PC-3 (cell line): ENCODE data around the gene AUP1. TPM values are rescaled to one million over a fixed set of nuclear protein-coding genes. Genes with fewer than 3 reads are reported as not detected.

Experiments used
- ATAC-seq: fragments of 200-7000 bp; cut with Tn5 transposase; 2 replicates; pipeline ENCODE4 v1.9.1; 2020; ENCODE audit warnings: mild to moderate bottlenecking, moderate library complexity
- BruUV-seq: library from RNA; stranded (reverse); fragments of 400-500 nt; replicated peaks from 2 replicates; lab custom pipeline; 2021; lab: Mats Ljungman, UMichigan
- CTCF ChIA-PET: fragments of 300-600 bp; sonication (Branson Sonifier 250); formaldehyde crosslinking; loops from one replicate; lab custom pipeline; 2022; ENCODE audit warnings: antibody characterized with exemption; lab: Charles Lee
- POLR2A ChIA-PET: fragments of 300-600 bp; sonication (Branson Sonifier 250); formaldehyde crosslinking; loops from one replicate; lab custom pipeline; 2022; ENCODE audit warnings: antibody characterized with exemption; ENCODE audit not compliant: unreplicated experiment; lab: Charles Lee
- DNase-seq: peaks from one replicate; pipeline ENCODE4 v3.0.0-alpha.2; 2015
- H2AFZ ChIP-seq: fragments of 300-600 bp; sonication (generic); 2 replicates; pipeline ENCODE4 v1.6.0; 2016; ENCODE audit warnings: antibody characterized with exemption, low read length
- H3F3A ChIP-seq: fragments of 300-600 bp; sonication (generic); one replicate; pipeline ENCODE4 v1.6.0; 2017; ENCODE audit warnings: antibody characterized with exemption, low read length, control low read depth, mild to moderate bottlenecking; ENCODE audit not compliant: unreplicated experiment
- H3K27ac ChIP-seq: fragments of 300-600 bp; sonication (generic); 2 replicates; pipeline ENCODE4 v1.5.1; 2016; ENCODE audit warnings: mild to moderate bottlenecking, low read length
- H3K27me3 ChIP-seq: fragments of 300-600 bp; sonication (generic); 2 replicates; pipeline ENCODE4 v1.6.1; 2016; ENCODE audit warnings: low read length, mixed read lengths
- H3K36me3 ChIP-seq: fragments of 300-600 bp; sonication (generic); 2 replicates; pipeline ENCODE4 v1.6.1; 2016; ENCODE audit warnings: low read depth, mixed run types, low read length, mixed read lengths
- H3K4me1 ChIP-seq: fragments of 300-600 bp; sonication (generic); 2 replicates; pipeline ENCODE4 v1.5.1; 2016; ENCODE audit warnings: low read length; ENCODE audit not compliant: insufficient read depth
- H3K4me2 ChIP-seq: fragments of 300-600 bp; sonication (generic); 2 replicates; pipeline ENCODE4 v1.6.0; 2016; ENCODE audit warnings: low read length
- H3K4me3 ChIP-seq: fragments of 300-600 bp; sonication (generic); 2 replicates; pipeline ENCODE4 v1.5.1; 2016; ENCODE audit warnings: mild to moderate bottlenecking, low read length, mixed read lengths
- H3K79me2 ChIP-seq: fragments of 300-600 bp; sonication (generic); 2 replicates; pipeline ENCODE4 v1.6.1; 2017; ENCODE audit warnings: low read length, mixed read lengths
- H3K9ac ChIP-seq: fragments of 300-600 bp; sonication (generic); 2 replicates; pipeline ENCODE4 v1.6.0; 2016; ENCODE audit warnings: mild to moderate bottlenecking, low read length
- H3K9me2 ChIP-seq: fragments of 300-600 bp; sonication (generic); replicated peaks from 2 replicates; pipeline ENCODE4 v1.6.1; 2016; ENCODE audit warnings: mixed run types, low read length, mixed read lengths
- H3K9me3 ChIP-seq: fragments of 300-600 bp; sonication (generic); 2 replicates; pipeline ENCODE4 v1.6.1; 2016; ENCODE audit warnings: low read length, mixed read lengths
- H4K20me1 ChIP-seq: fragments of 300-600 bp; sonication (generic); 2 replicates; pipeline ENCODE4 v1.6.1; 2016; ENCODE audit warnings: low read length, mixed read lengths
- CTCF ChIP-seq: fragments of 300-600 bp; sonication (generic); conservative IDR thresholded peaks from 2 replicates; pipeline ENCODE4 v1.5.1; 2017; ENCODE audit warnings: antibody characterized with exemption, low read depth, mild to moderate bottlenecking, low read length
- EZH2 ChIP-seq: fragments of 300-600 bp; sonication (generic); IDR thresholded peaks from one replicate; pipeline ENCODE4 v1.6.1; 2017; ENCODE audit warnings: antibody characterized with exemption, mild to moderate bottlenecking, low read length; ENCODE audit not compliant: unreplicated experiment
- EZH2phosphoT487 ChIP-seq: fragments of 300-600 bp; sonication (generic); IDR thresholded peaks from 2 replicates; pipeline ENCODE4 v1.6.1; 2018; ENCODE audit warnings: mild to moderate bottlenecking, antibody characterized with exemption, low read length, borderline replicate concordance
- intact Hi-C: fragments of 100-400 bp; cut with micrococcal nuclease; formaldehyde crosslinking; loops from 2 replicates; pipeline ENCODE4 v1.9.0; 2023
- total RNA-seq: library from RNA; depleted of rRNA; stranded (reverse); fragments of >200 nt; gene quantifications from 2 replicates; pipeline ENCODE4 v1.2.3, GENCODE V29; 2014

The AUP1 gene
- total RNA-seq, 1 experiment from 2014 or later: 233 TPM

GRCh38 chr2:74504591-74504990, 24.9 kb downstream of the AUP1 start:
- Histone ChIP-seq H3K9me3 (no peaks in the 10 kb centered on the region), H3K27ac (no peak overlapping the region), H2AFZ (no peak overlapping the region), H3F3A (no peaks in the 10 kb centered on the region), H3K36me3 (peaks cover 7% of the 10 kb centered on the region), H3K4me2 (no peak overlapping the region; the same call in 1 of the 2 replicates), H3K27me3 (no peaks in the 10 kb centered on the region), H3K9me2 (no peaks in the 10 kb centered on the region), H3K4me1 (peaks cover 18% of the 10 kb centered on the region), H4K20me1 (no peaks in the 10 kb centered on the region), H3K4me3 (no peak overlapping the region), H3K9ac (no peak overlapping the region), H3K79me2 (peaks cover 22% of the 10 kb centered on the region)
- ChIA-PET POLR2A (no interaction called here), CTCF (no interaction called here)
- ATAC-seq (no peak), DNase-seq (no peak)
- intact Hi-C loops: no loop called here
- no peak for TF ChIP-seq EZH2phosphoT487
- no peak for TF ChIP-seq CTCF
- no peak for TF ChIP-seq EZH2
- BruUV-seq: no TSS peak

GRCh38 chr2:74503506-74504475, 25.7 kb downstream of the AUP1 start:
- H3K9me3 ChIP-seq: no peaks in the 10 kb centered on the region
- POLR2A ChIA-PET: no interaction called here
- H3K4me1 ChIP-seq: peaks cover 24% of the 10 kb centered on the region
- H3K4me3 ChIP-seq: no peak overlapping the region
- H3K4me2 ChIP-seq: no peak overlapping the region
- no peaks in the 10 kb centered on the region for H3K9me2 ChIP-seq
- H3K79me2 ChIP-seq: peaks cover 22% of the 10 kb centered on the region
- no TSS peak for BruUV-seq
- CTCF ChIA-PET: no interaction called here
- no peak for TF ChIP-seq CTCF
- TF ChIP-seq EZH2: no peak
- no peak for TF ChIP-seq EZH2phosphoT487
- H3K36me3 ChIP-seq: peaks cover 7% of the 10 kb centered on the region
- no peaks in the 10 kb centered on the region for H3F3A ChIP-seq
- H4K20me1 ChIP-seq: no peaks in the 10 kb centered on the region
- intact Hi-C loops: no loop called here
- no peak for ATAC-seq
- no peak overlapping the region for H3K27ac ChIP-seq
- H3K9ac ChIP-seq: no peak overlapping the region
- no peaks in the 10 kb centered on the region for H3K27me3 ChIP-seq
- DNase-seq: no peak
- no peak overlapping the region for H2AFZ ChIP-seq
